T-helper 2 cell treated with Interferon-gamma antibody and Interleukin-4, amounts not matched to agents 5 μg/mL and 100 μg/mL, for 36 hours (primary cell): Measurements from ENCODE around the gene TNNT1.
A peak's percentile ranks its signal among the peaks of the same experiment; 100 is the strongest.

Experiments used
- DNase-seq: peaks from one replicate; pipeline ENCODE4 v3.0.0; 2021; ENCODE audit warnings: low spot score
- H3K27ac Mint-ChIP-seq: one replicate; pipeline ENCODE4 v1.8.0; 2021; ENCODE audit warnings: mild to moderate bottlenecking, mixed read lengths
- H3K27me3 Mint-ChIP-seq: one replicate; pipeline ENCODE4 v1.8.0; 2021; ENCODE audit warnings: low read depth, mixed read lengths
- H3K36me3 Mint-ChIP-seq: one replicate; pipeline ENCODE4 v1.8.0; 2021; ENCODE audit warnings: low read depth, mixed read lengths
- H3K4me1 Mint-ChIP-seq: one replicate; pipeline ENCODE4 v1.8.0; 2021; ENCODE audit warnings: low read depth, mixed read lengths
- H3K4me3 Mint-ChIP-seq: one replicate; pipeline ENCODE4 v1.8.0; 2022; ENCODE audit warnings: mild to moderate bottlenecking, moderate library complexity, mixed read lengths
- H3K9me3 Mint-ChIP-seq: one replicate; pipeline ENCODE4 v1.8.0; 2021; ENCODE audit warnings: mixed read lengths

Gene TNNT1

DNA sequence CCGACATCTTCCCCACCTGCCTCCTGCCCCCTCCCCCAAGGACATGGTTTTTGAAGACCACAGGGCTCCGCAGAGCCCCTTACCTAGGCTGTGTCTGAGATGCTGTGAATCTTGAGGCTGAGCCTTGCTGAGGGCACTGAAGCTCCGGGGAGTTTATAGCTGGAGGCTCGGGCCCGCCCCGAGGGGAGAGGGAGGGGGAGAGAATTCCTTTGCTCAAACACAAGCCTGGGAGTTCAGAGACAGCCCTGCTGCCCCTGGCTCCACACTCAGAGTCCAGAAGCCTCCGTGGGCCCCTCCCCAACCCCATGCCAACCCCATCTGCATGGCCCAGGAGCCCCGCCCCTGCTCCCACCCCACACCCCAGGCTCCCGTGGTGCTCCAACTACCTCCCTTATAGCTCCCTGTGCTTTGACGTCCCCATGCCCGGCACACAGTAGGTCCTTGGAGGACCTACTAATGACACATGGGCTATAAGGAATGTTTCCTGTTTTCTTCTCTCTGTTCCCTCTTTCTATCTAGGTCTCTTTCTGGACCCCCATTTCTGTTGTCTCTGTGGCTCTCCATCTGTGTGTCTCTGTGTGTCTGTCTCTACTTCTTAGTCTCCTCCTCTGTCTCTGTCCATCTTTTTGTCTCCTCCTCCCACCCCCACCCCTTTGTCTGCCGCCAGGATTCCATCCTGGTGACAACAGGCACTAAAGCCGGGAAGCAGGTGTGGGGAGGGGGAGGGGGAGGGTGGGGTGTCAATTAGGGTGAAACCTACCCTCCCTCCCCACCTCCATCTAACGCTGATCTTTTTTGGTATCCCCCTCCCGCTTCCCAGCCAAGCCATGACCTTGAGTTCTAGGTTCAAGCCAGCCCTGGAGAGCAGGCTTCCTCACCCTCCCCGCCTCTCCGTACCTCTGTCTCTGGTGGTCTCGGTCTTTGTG lies at the start of gene TNNT1:
Gene TNNT1 (minus strand): TSS at position 129 of the 926 bp plus-strand sequence. CDS start 2,049 bp downstream, outside the sequence.
- no peak for DNase-seq
- H3K27me3 Mint-ChIP-seq: peaks cover 33% of the 10 kb centered on the region
- peaks cover 10% of the 10 kb centered on the region for H3K9me3 Mint-ChIP-seq
- H3K4me1 Mint-ChIP-seq: peaks cover 18% of the 10 kb centered on the region
- no peaks in the 10 kb centered on the region for H3K36me3 Mint-ChIP-seq
- H3K4me3 Mint-ChIP-seq: no peak within 1 kb of the TSS
- no peak within 1 kb of the TSS for H3K27ac Mint-ChIP-seq

- Mint-ChIP-seq H3K27me3 (no peaks in the 10 kb centered on the region), H3K27ac (no peak overlapping the region), H3K9me3 (no peaks in the 10 kb centered on the region), H3K4me3 (no peak overlapping the region), H3K4me1 (no peaks in the 10 kb centered on the region), H3K36me3 (no peaks in the 10 kb centered on the region)
- no peak for DNase-seq
Measured at GRCh38 chr19:55198651-55199050, 49.6 kb upstream of the TNNT1 start.

DNA sequence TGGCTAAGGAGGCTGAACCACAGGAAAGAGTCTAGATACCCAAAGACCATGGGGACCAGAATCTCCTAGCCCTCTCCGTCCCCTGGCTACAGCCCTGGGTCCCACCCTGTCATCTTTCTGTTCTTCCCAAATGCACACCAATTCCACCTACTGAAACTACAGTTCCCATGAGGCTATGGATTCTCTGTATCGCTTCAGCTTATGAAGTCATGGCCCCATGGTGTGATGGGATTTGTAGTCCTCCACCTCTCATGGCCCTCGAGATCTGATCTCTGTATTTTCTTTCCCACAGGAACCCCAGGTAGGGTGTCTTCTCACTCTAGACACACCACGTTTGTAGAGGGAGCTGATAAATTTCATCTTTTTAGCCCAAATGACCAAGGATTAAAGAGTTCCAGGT lies 48.5 kb upstream of the TNNT1 start:
- no peak for DNase-seq

DNA sequence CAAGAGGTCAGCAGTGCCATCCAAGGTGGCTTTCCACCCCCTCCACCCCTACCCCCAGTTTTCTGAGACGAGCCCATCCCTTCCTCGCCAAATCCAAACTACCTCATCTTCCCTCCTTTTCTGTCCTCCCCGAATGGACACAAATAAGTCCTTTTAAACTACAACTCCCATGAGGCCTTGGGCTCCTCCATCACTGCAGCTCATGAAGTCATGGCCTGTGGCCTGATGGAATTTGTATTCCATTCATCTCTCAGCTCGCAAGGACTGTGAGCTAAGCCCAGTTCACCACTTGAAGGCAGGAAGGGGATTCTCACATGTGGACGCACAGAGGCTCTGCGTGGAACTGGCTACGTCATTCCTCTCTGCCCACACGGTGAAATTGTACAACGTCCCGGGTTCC lies 47.8 kb upstream of the TNNT1 start:
- H3K27ac Mint-ChIP-seq: no peak overlapping the region
- H3K4me1 Mint-ChIP-seq: no peaks in the 10 kb centered on the region
- H3K36me3 Mint-ChIP-seq: no peaks in the 10 kb centered on the region
- no peaks in the 10 kb centered on the region for H3K9me3 Mint-ChIP-seq
- no peak overlapping the region for H3K4me3 Mint-ChIP-seq
- H3K27me3 Mint-ChIP-seq: no peaks in the 10 kb centered on the region
- DNase-seq: no peak

More for the DNA sequence above, 48.5 kb upstream of the TNNT1 start:
- Mint-ChIP-seq H3K4me3 (no peak overlapping the region), H3K27me3 (no peaks in the 10 kb centered on the region), H3K27ac (no peak overlapping the region), H3K36me3 (no peaks in the 10 kb centered on the region), H3K9me3 (no peaks in the 10 kb centered on the region), H3K4me1 (no peaks in the 10 kb centered on the region)

DNA sequence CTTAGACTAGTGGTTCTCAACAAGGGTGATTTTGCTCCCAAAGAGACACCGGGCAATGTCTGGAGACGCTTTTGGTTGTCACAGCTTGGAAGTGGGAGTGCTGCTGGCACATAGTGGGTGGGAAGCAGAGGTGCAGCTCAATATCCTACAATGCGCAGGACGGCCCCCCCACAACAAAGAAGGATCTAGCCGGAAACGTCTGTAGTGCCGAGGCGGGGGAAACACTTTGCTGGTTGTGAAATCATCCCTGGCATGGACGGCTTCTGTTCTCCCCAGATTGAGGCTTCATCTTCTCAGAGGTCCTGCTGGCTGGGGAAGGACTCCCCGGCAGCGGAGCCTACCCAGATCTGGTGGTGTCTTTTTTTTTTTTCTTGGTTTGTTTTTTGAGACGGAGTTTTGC lies 44.5 kb upstream of the TNNT1 start:
- Mint-ChIP-seq H3K27me3 (no peaks in the 10 kb centered on the region), H3K27ac (no peak overlapping the region), H3K9me3 (no peaks in the 10 kb centered on the region), H3K4me3 (no peak overlapping the region), H3K36me3 (no peaks in the 10 kb centered on the region), H3K4me1 (peaks cover 4% of the 10 kb centered on the region)
- no peak for DNase-seq

GRCh38 chr19:55189403-55189835 lies 40.4 kb upstream of the TNNT1 start:
- Mint-ChIP-seq H3K4me1 (peaks cover 6% of the 10 kb centered on the region), H3K27ac (no peak overlapping the region), H3K9me3 (no peaks in the 10 kb centered on the region), H3K4me3 (no peak overlapping the region), H3K27me3 (no peaks in the 10 kb centered on the region), H3K36me3 (no peaks in the 10 kb centered on the region)
- DNase-seq: no peak

- Mint-ChIP-seq H3K4me3 (peak overlapping the region; percentile 45), H3K27me3 (no peaks in the 10 kb centered on the region)
Measured at GRCh38 chr19:55188625-55189024, 39.6 kb upstream of the TNNT1 start.

DNA sequence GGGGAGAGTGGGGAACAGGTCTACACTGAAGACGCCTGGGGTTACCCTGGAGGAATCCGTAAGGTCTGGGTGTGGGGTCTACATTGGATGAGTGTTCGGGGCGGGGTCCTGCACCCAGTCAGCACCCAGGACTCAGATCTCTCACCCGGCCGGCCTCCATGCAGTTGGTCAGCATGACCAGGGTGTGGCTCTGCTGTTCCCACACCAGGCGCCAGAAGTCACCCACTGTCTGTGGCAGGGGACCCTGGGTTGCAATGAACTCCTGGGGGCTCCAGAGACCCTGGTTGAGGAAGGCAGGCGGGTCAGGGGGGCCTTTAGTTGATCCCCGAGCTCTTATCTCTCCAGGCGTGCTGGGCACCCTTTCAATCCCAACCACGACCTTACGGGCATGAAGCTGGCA lies 37.1 kb upstream of the TNNT1 start:
- H3K36me3 Mint-ChIP-seq: no peaks in the 10 kb centered on the region
- no peak overlapping the region for H3K4me3 Mint-ChIP-seq
- DNase-seq: no peak
- H3K27me3 Mint-ChIP-seq: peaks cover under 1% of the 10 kb centered on the region
- no peak overlapping the region for H3K27ac Mint-ChIP-seq
- H3K4me1 Mint-ChIP-seq: peaks cover 6% of the 10 kb centered on the region
- no peaks in the 10 kb centered on the region for H3K9me3 Mint-ChIP-seq

More at GRCh38 chr19:55188625-55189024, 39.6 kb upstream of the TNNT1 start:
- Mint-ChIP-seq H3K9me3 (no peaks in the 10 kb centered on the region), H3K36me3 (no peaks in the 10 kb centered on the region), H3K27ac (no peak overlapping the region), H3K4me1 (peaks cover 6% of the 10 kb centered on the region)
- DNase-seq: no peak

- no peak for DNase-seq
- H3K27ac Mint-ChIP-seq: no peak overlapping the region
- H3K9me3 Mint-ChIP-seq: no peaks in the 10 kb centered on the region
- H3K27me3 Mint-ChIP-seq: peaks cover 24% of the 10 kb centered on the region
- H3K4me1 Mint-ChIP-seq: peaks cover 10% of the 10 kb centered on the region
- H3K4me3 Mint-ChIP-seq: no peak overlapping the region
- H3K36me3 Mint-ChIP-seq: no peaks in the 10 kb centered on the region
Measured at GRCh38 chr19:55181740-55182139, 32.7 kb upstream of the TNNT1 start.

DNA sequence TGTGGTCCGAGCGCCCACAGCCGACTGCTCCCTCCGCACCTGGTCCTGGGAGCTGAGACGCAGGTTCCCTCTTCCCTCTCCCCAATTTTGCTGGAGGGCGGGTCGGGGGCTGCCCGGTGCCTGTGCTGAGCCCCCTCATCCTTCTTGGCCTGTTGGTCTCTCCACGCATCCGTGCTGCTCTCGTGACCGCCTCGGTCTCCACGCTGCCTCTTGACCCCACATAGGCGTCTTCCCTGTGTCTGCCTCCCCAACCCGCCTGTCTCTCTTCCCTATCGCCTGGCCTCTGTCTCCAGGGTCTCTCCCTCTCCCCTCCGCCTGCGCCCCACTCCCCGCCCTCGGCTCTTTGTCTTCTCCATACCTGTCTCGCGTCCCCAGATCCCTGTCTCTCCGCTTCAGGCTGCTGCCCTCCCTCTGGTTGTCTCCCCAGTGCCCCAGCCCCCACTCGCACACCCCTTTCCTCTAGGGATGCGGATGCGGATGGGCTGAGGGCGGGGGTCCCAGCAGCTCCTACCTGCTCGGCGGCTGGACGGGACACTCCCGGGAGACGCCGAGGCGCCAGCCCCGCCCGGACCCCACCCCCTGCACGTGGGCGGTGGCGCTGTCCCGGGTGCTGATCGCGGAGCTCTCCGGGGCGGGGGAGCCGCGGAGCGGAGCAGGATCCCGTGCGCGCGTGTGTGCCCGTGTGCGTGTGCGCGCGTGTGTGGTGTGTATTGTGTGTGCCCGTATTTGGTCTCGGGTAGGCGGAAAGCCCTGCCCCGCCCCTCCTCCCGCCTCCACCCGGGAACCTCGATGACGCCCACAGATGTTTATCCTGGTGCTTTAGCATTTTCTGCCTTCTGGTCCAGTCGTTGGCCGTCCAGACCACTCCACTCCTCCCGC lies 30.8 kb upstream of the TNNT1 start, which contains the start of gene SYT5:
Gene SYT5 (minus strand): TSS at position 684 of the 879 bp plus-strand sequence. CDS start 1,248 bp downstream, outside the sequence.
- H3K4me3 Mint-ChIP-seq: peak within 1 kb of the TSS; percentile 77
- peak; percentile 71 for DNase-seq
- H3K4me1 Mint-ChIP-seq: peaks cover 10% of the 10 kb centered on the region
- peaks cover 33% of the 10 kb centered on the region for H3K27me3 Mint-ChIP-seq
- H3K9me3 Mint-ChIP-seq: no peaks in the 10 kb centered on the region
- H3K36me3 Mint-ChIP-seq: no peaks in the 10 kb centered on the region
- peak within 1 kb of the TSS; percentile 67 for H3K27ac Mint-ChIP-seq

DNA sequence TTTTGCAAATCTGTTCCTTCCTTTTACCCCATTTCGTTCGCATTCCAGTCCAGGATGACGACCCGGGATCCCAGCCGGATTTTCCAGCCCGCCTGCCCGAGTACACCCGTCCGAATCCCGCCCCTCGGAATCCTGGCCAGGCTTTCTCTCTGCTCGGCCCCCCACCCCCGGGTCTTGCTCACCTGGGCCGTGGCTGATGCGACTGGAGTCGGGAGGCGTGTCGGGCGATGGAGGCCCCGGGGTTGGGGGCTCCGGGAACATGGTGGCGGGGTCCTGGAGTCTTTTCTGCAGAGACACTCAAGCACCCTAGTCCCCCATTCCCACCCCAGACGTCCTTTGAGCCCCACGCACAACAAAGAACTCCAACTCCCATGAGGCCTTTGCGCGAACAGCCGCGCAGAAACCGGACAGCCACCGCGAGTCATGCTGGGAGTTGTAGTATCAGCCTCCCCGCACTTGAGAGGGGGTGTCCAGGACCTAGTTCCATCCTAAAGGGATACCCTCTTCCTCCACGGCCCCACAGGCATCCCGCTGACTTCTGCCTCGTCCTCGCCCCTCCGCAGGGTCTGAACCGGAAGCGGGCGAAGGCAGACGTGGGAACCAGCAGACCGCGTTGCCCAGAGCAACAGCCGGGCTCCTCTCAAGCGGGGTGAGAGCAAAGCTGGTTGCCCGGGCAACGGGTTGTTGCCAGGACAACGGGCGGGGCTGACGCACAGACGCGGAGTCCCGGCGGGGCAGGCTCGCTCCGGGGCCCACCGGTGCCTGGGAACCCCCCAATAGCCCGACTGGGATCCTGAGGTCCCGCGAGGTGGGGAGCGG lies 30.0 kb upstream of the TNNT1 start:
- Mint-ChIP-seq H3K4me3 (peak overlapping the region; percentile 77), H3K36me3 (no peaks in the 10 kb centered on the region), H3K27me3 (peaks cover 41% of the 10 kb centered on the region), H3K9me3 (no peaks in the 10 kb centered on the region), H3K4me1 (peaks cover 14% of the 10 kb centered on the region), H3K27ac (peak overlapping the region; percentile 67)
- peak; percentile 83 for DNase-seq

DNA sequence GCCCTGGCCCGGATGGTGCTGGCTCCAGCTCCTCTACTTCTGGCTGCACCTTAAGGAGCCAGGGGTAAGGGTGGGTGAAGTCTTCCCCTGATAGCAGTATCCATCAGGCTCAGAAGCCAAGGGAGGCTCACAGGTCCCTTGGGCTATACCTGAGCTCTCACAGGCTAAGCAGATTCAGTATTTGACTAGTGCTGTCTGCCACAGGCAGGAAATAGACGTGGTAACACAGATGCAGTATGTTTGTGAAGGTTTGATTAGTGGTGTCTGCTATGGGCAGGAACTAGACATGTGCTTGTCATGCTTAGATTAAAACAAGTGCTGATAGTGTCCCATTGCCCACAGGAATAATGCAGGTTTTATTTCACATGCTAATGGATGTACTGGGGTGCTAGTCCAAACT lies 27.1 kb upstream of the TNNT1 start:
- Mint-ChIP-seq H3K4me3 (no peak overlapping the region), H3K27ac (no peak overlapping the region), H3K36me3 (no peaks in the 10 kb centered on the region), H3K27me3 (peaks cover 69% of the 10 kb centered on the region), H3K4me1 (peaks cover 22% of the 10 kb centered on the region), H3K9me3 (no peaks in the 10 kb centered on the region)
- DNase-seq: no peak

DNA sequence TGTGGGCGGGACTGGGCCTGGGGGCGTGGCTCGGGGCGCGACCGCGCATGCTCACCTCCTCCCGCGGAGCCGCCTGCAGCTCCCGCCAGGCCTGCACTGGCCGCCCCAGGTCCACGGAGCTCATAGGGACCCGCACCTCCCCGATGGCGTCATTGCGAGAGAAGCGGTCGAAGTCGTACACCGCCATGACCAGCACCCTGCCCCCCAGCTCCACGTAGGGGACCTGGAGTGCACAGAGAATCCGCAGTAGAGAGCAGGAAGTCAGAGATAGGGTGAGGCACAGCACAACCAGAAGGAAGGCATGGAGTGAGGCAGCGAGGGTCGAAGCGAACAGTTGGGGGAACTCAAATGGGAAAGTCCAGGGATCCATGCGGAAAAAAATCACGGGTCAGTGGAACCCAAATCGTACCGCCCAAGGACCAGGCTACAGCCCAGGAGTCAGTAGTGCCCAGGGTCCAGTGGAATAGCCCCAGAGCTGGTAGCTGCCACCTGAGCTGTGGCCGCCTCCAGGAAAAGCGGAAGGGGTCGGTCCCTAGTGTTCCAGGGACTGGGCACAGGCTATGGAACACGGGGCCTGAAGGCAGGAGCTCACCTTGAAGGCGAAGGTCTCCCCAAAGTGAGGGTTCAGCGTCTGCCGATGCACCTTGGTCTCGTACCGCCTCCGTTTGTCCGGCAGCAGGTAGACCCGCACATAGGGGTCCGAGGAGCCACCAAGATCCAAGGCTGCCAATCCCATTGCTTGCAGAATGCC lies 26.3 kb upstream of the TNNT1 start:
- Mint-ChIP-seq H3K27me3 (peaks cover 70% of the 10 kb centered on the region), H3K4me3 (no peak overlapping the region), H3K27ac (no peak overlapping the region), H3K36me3 (no peaks in the 10 kb centered on the region), H3K9me3 (no peaks in the 10 kb centered on the region), H3K4me1 (peaks cover 20% of the 10 kb centered on the region)
- DNase-seq: no peak
